ENCODE measurements around the gene PTPRT. TPM values are rescaled to one million over a fixed set of nuclear protein-coding genes. Genes with fewer than 3 reads are reported as not detected.

PTPRT gene
- total RNA-seq, 1 donor from 2014 or later: not detected

DNA sequence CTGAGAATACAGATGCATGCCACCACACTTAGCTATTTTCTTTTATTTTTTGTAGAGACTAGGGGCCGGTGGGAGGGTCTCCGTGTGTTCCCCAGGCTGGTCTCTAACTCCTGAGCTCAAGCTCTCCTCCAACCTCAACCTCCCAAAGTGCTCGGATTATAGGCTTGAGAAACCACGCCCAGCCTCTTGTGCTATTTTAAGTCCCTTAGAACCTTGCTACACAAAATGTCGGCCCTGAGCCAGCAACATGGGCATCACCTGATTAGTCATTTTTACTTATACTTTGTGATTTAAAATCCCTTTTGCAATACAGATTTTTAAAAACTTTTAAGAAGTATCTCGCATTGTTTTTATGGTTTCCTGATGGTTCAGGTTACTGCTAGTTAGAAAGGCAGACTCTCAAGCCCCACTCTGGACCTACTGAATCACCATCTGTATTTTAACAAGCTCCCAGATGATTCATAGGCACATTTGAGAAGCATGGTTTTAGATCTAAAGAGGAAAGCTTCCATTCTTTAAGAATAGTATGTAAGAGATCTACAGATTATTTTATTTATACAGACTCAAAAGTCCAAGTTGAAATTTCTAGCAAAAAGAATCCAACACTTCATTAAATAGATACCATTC lies 186.3 kb downstream of the PTPRT start:
- H3K4me1 Mint-ChIP-seq (ENCODE audit: low read depth): no peaks in the 10 kb centered on the region
- H3K4me3 Mint-ChIP-seq (ENCODE audit: unreplicated experiment): no peak overlapping the region
- no peaks in the 10 kb centered on the region for H3K9me3 Mint-ChIP-seq (ENCODE audit: low read depth)
- DNase-seq (ENCODE audit: low spot score): no peak
- no peaks in the 10 kb centered on the region for H3K27me3 Mint-ChIP-seq (ENCODE audit: low read depth)
- H3K36me3 Mint-ChIP-seq (ENCODE audit: low read depth): no peaks in the 10 kb centered on the region
- no peak overlapping the region for H3K27ac Mint-ChIP-seq (ENCODE audit: unreplicated experiment)
- TF ChIP-seq, protein P1, sequence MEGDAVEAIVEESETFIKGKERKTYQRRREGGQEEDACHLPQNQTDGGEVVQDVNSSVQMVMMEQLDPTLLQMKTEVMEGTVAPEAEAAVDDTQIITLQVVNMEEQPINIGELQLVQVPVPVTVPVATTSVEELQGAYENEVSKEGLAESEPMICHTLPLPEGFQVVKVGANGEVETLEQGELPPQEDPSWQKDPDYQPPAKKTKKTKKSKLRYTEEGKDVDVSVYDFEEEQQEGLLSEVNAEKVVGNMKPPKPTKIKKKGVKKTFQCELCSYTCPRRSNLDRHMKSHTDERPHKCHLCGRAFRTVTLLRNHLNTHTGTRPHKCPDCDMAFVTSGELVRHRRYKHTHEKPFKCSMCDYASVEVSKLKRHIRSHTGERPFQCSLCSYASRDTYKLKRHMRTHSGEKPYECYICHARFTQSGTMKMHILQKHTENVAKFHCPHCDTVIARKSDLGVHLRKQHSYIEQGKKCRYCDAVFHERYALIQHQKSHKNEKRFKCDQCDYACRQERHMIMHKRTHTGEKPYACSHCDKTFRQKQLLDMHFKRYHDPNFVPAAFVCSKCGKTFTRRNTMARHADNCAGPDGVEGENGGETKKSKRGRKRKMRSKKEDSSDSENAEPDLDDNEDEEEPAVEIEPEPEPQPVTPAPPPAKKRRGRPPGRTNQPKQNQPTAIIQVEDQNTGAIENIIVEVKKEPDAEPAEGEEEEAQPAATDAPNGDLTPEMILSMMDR (IDR thresholded peaks at IDR 0.05): no peak

DNA sequence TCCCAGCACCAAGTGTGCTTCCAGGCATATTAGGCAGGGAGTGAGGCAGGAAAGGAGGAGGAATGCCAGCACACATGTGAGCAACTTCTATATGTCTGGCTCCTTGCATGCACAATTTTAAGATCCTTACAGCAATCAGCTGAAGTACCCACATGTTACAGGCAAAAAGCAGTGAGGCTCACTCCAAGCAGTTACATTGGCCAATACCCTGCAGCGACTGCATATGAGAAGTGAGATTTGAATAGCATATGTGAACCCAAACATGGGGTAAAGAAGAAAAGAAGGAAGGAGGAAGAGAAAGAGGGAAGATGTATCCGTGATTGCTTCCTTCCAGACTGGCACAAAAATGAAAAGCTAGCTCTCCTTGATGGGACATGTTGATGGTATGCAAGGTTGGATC lies 193.6 kb downstream of the PTPRT start:
- H3K4me1 Mint-ChIP-seq (ENCODE audit: low read depth): no peaks in the 10 kb centered on the region
- no peak for DNase-seq (ENCODE audit: low spot score)
- H3K27ac Mint-ChIP-seq (ENCODE audit: unreplicated experiment): no peak overlapping the region
- H3K4me3 Mint-ChIP-seq (ENCODE audit: unreplicated experiment): no peak overlapping the region
- no peaks in the 10 kb centered on the region for H3K36me3 Mint-ChIP-seq (ENCODE audit: low read depth)
- TF ChIP-seq, protein P1 (IDR thresholded peaks at IDR 0.05): no peak
- peaks cover 11% of the 10 kb centered on the region for H3K9me3 Mint-ChIP-seq (ENCODE audit: low read depth)
- no peaks in the 10 kb centered on the region for H3K27me3 Mint-ChIP-seq (ENCODE audit: low read depth)

DNA sequence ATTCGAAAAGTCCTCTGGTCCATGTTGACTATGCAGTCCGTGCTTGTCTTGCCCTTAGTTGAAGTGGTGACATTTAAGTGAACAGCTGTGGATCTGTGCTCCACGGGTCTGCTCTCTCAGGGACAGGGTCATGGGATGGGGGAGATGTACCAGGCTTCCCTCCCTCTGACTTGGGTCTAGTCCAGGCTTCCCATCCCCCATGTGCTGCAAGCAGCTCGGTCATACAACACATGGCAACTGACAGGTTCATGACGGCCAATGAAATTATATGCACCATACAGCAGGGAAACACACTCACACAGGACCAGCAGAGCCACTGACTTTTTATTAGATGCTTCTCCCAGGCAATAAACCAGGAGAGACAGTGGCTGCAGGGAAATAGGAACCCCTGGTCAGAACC lies 201.4 kb downstream of the PTPRT start:
- H3K4me1 Mint-ChIP-seq (ENCODE audit: low read depth): no peaks in the 10 kb centered on the region
- peaks cover 27% of the 10 kb centered on the region for H3K9me3 Mint-ChIP-seq (ENCODE audit: low read depth)
- H3K27ac Mint-ChIP-seq (ENCODE audit: unreplicated experiment): no peak overlapping the region
- no peak overlapping the region for H3K4me3 Mint-ChIP-seq (ENCODE audit: unreplicated experiment)
- no peak for DNase-seq (ENCODE audit: low spot score)
- TF ChIP-seq, protein P1 (IDR thresholded peaks at IDR 0.05): no peak
- no peaks in the 10 kb centered on the region for H3K36me3 Mint-ChIP-seq (ENCODE audit: low read depth)
- no peaks in the 10 kb centered on the region for H3K27me3 Mint-ChIP-seq (ENCODE audit: low read depth)

DNA sequence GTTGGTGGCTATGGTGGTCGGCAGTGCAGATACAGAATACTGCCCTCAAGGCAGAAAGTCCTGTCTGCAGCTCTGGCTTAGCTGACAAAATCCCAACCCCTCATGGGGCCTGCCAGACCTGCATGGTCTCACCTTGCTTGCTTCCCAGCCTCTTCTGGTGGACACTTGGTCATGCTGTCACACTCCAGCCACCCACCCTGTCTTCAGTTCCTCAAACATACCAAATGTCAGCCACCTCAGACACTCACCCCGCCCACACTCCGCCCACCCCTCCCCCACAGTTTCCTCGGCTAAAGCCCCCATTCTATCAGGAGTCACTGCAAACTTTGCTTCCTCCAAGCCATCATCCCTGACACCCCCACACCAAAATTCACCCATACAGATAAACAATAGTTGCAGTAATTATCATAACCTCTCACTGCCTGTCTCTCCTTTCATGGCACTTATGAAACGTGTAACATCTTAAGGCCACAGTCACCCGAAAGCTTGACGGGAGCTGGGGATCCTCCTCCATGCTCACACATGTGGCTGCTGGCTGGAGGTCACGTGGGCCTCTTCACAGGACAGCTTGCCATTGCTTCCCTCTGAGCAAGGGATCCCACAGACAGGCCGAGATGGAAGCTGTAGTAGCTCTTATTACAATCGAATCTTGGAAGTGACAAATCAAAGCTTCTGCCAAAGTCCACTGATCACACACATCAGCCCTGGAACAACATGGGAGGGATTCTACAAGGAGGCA lies 202.2 kb downstream of the PTPRT start:
- Mint-ChIP-seq H3K4me3 (ENCODE audit: unreplicated experiment) (no peak overlapping the region), H3K27me3 (ENCODE audit: low read depth) (no peaks in the 10 kb centered on the region), H3K4me1 (ENCODE audit: low read depth) (no peaks in the 10 kb centered on the region), H3K9me3 (ENCODE audit: low read depth) (peaks cover 30% of the 10 kb centered on the region), H3K27ac (ENCODE audit: unreplicated experiment) (no peak overlapping the region), H3K36me3 (ENCODE audit: low read depth) (no peaks in the 10 kb centered on the region)
- no peak for DNase-seq (ENCODE audit: low spot score)
- TF ChIP-seq, protein P1 (IDR thresholded peaks at IDR 0.05): no peak

DNA sequence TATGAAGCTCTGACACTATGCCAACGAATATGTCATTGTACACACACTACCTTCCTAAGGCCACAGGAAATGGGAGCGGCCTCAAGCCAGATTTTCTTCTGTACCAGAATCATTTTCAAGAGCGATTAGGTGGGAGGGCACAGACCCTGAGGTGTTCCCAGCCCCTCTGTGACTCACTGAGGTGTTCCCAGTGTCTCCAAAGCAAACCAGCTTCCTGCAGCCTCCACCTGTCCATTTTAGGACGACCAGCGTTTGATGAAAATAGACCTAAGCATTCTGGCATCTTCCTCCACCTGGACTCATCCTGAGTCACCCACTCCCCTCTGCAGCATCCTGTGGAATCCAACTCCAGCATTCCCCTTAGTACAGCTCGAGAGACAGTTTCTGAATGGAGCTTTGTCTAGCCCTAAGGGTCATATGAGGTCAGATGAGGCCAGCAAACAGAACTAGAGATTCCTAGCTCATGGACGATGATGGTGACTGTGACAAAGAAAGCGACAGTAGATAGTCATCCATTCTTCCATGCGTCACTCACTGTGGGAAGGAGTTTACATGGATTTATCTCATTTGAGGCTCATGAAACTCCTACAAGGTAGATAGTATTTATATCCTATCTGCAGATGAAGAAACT lies 203.4 kb downstream of the PTPRT start:
- Mint-ChIP-seq H3K36me3 (ENCODE audit: low read depth) (no peaks in the 10 kb centered on the region), H3K9me3 (ENCODE audit: low read depth) (peaks cover 33% of the 10 kb centered on the region), H3K4me1 (ENCODE audit: low read depth) (no peaks in the 10 kb centered on the region), H3K27me3 (ENCODE audit: low read depth) (no peaks in the 10 kb centered on the region), H3K4me3 (ENCODE audit: unreplicated experiment) (no peak overlapping the region), H3K27ac (ENCODE audit: unreplicated experiment) (no peak overlapping the region)
- TF ChIP-seq, protein P1 (IDR thresholded peaks at IDR 0.05): no peak
- DNase-seq (ENCODE audit: low spot score): no peak

All from chondrocyte (in vitro differentiated cells).